GM12891 (cell line): ENCODE results near the gene RUNX2.

Experiments
- PAX5 ChIP-seq: IDR thresholded peaks from 2 replicates; pipeline ENCODE4 v1.6.1; 2011; ENCODE audit warnings: low read length, moderate library complexity, mild to moderate bottlenecking; ENCODE audit not compliant: insufficient read depth, severe bottlenecking
- POLR2A ChIP-seq: IDR thresholded peaks from 2 replicates; pipeline ENCODE4 v1.6.1; 2011; ENCODE audit warnings: low read depth, low read length, control low read depth
- POLR2AphosphoS5 ChIP-seq: IDR thresholded peaks from 2 replicates; pipeline ENCODE4 v1.6.1; 2011; ENCODE audit warnings: low read depth, low read length, control low read depth
- POU2F2 ChIP-seq: IDR thresholded peaks from 2 replicates; pipeline ENCODE4 v1.6.1; 2011; ENCODE audit warnings: low read depth, mild to moderate bottlenecking, control low read depth, low read length, moderate library complexity
- SPI1 ChIP-seq: IDR thresholded peaks from 2 replicates; pipeline ENCODE4 v1.6.1; 2011; ENCODE audit warnings: low read depth, low read length, control low read depth
- TAF1 ChIP-seq: IDR thresholded peaks from 2 replicates; pipeline ENCODE4 v1.6.1; 2011; ENCODE audit warnings: low read depth, low read length, control low read depth

- TF ChIP-seq POLR2A = no peak
- no peak for TF ChIP-seq POLR2AphosphoS5
- no peak for TF ChIP-seq TAF1
- no peak for TF ChIP-seq POU2F2
- no peak for TF ChIP-seq SPI1
- no peak for TF ChIP-seq PAX5
These were observed 163.1 kb downstream of the RUNX2 start for GRCh38 chr6:45491048-45491735.
